SK-N-SH (cell line): Measurements from ENCODE around the gene SH3BP5L. TPM values are rescaled to one million over a fixed set of nuclear protein-coding genes. Genes with fewer than 3 reads are reported as not detected.

Experiments
- CTCF ChIA-PET: fragments of 300-600, 350-600 bp; formaldehyde crosslinking; extraction: SDS; loops from one replicate; lab custom pipeline; 2021; lab: Yijun Ruan, JAX
- POLR2A ChIA-PET: fragments of 350-600 bp; sonication (Branson Sonifier 250); formaldehyde crosslinking; extraction: SDS; loops from one replicate; lab custom pipeline; 2020; ENCODE audit warnings: antibody characterized with exemption, inconsistent platforms; lab: Yijun Ruan, JAX
- DNase-seq: peaks from one replicate; pipeline ENCODE4 v3.0.0; 2012
- H2AFZ ChIP-seq: fragments of 200-600 bp; sonication (generic); 2 replicates; pipeline ENCODE4 v1.8.1; 2016; ENCODE audit warnings: antibody characterized with exemption, mild to moderate bottlenecking, low read depth
- H3F3A ChIP-seq: fragments of 200-600 bp; sonication (generic); replicated peaks from 2 replicates; pipeline ENCODE3; 2016; ENCODE audit warnings: antibody characterized with exemption, mild to moderate bottlenecking; ENCODE audit not compliant: insufficient read depth
- H3K27ac ChIP-seq, 2 experiments: fragments of 200-500 bp in 1 of 2; fragments of 200-600 bp in 1 of 2; sonication (Bioruptor generic) in 1 of 2; sonication (generic), shearing (Covaris generic) in 1 of 2; 2 replicates each; pipeline versions ENCODE4 v1.5.1 to v1.6.1; 2014 to 2016; ENCODE audit warnings: low read depth in 2 of 2, inconsistent platforms in 1 of 2, low read length in 1 of 2, mild to moderate bottlenecking in 1 of 2, mixed read lengths in 1 of 2
- H3K27me3 ChIP-seq: fragments of 200-600 bp; sonication (generic), shearing (Covaris generic); 2 replicates; pipeline ENCODE4 v1.6.1; 2016; ENCODE audit warnings: mixed run types; ENCODE audit not compliant: insufficient read depth
- H3K36me3 ChIP-seq, 2 experiments: fragments of 200-500 bp in 1 of 2; fragments of 200-600 bp in 1 of 2; sonication (Bioruptor generic) in 1 of 2; sonication (generic) in 1 of 2; replicated peaks in 1 of 2; 2 replicates each; pipeline versions ENCODE3 to v1.5.1; 2014 to 2016; ENCODE audit warnings: low read length in 1 of 2, mild to moderate bottlenecking in 1 of 2; ENCODE audit not compliant: insufficient read depth in 2 of 2, control insufficient read depth in 1 of 2
- H3K4me1 ChIP-seq, 2 experiments: fragments of 200-500 bp in 1 of 2; fragments of 200-600 bp in 1 of 2; sonication (Bioruptor generic) in 1 of 2; sonication (generic), shearing (Covaris generic) in 1 of 2; 2 replicates each; pipeline versions ENCODE4 v1.5.1 to v1.6.1; 2014 to 2016; ENCODE audit warnings: low read depth in 1 of 2, low read length in 1 of 2, mixed run types in 1 of 2; ENCODE audit not compliant: insufficient read depth in 2 of 2, control insufficient read depth in 1 of 2
- H3K4me2 ChIP-seq: fragments of 200-600 bp; sonication (generic), shearing (Covaris generic); 2 replicates; pipeline ENCODE4 v1.6.1; 2017; ENCODE audit warnings: mixed run types
- H3K4me3 ChIP-seq, 2 experiments: fragments of 200-500 bp in 1 of 2; fragments of 200-600 bp in 1 of 2; sonication (Bioruptor generic) in 1 of 2; sonication (generic), shearing (Covaris generic) in 1 of 2; 2 replicates each; pipeline versions ENCODE4 v1.5.1 to v1.8.1; 2014 to 2016; ENCODE audit warnings: low read depth in 2 of 2, inconsistent platforms in 1 of 2, low read length in 1 of 2, mild to moderate bottlenecking in 1 of 2, mixed read lengths in 1 of 2, moderate library complexity in 1 of 2
- H3K79me2 ChIP-seq: fragments of 200-600 bp; sonication (generic); 2 replicates; pipeline ENCODE4 v1.8.1; 2017; ENCODE audit warnings: mild to moderate bottlenecking; ENCODE audit not compliant: insufficient read depth
- H3K9ac ChIP-seq: fragments of 200-600 bp; sonication (generic); 2 replicates; pipeline ENCODE4 v1.6.1; 2017; ENCODE audit warnings: mixed run types
- H3K9me2 ChIP-seq: fragments of 200-600 bp; sonication (generic); 2 replicates; pipeline ENCODE4 v1.6.1; 2017; ENCODE audit warnings: mixed run types
- H3K9me3 ChIP-seq: fragments of 200-600 bp; sonication (generic); 2 replicates; pipeline ENCODE4 v1.6.1; 2017; ENCODE audit warnings: mixed run types, mild to moderate bottlenecking, moderate library complexity
- H4K20me1 ChIP-seq: fragments of 200-600 bp; sonication (generic); 2 replicates; pipeline ENCODE4 v1.6.1; 2017; ENCODE audit warnings: mild to moderate bottlenecking, mixed run types; ENCODE audit not compliant: insufficient read depth
- EP300 ChIP-seq, 2 experiments: IDR thresholded peaks; 2 replicates each; pipeline versions ENCODE4 v1.4.0 to v1.6.1; 2012; ENCODE audit warnings: borderline replicate concordance in 1 of 2, low read depth in 1 of 2, low read length in 1 of 2
- EZH2phosphoT487 ChIP-seq: fragments of 200-600 bp; sonication (generic); IDR thresholded peaks from 2 replicates; pipeline ENCODE4 v1.6.1; 2017; ENCODE audit warnings: low read depth, mixed run types, mild to moderate bottlenecking, antibody characterized with exemption, moderate library complexity, borderline replicate concordance
- FOSL2 ChIP-seq: IDR thresholded peaks from 2 replicates; pipeline ENCODE4 v1.4.0; 2012; ENCODE audit warnings: low read depth, mild to moderate bottlenecking, moderate library complexity, borderline replicate concordance
- FOXJ3 ChIP-seq: sonication (generic); formaldehyde crosslinking; IDR thresholded peaks from 2 replicates; pipeline ENCODE4 v1.5.1; 2020; ENCODE audit warnings: mild to moderate bottlenecking, missing genetic modification reagents
- JUND ChIP-seq: IDR thresholded peaks from 2 replicates; pipeline ENCODE4 v1.4.0; 2012
- MEF2A ChIP-seq: IDR thresholded peaks from 2 replicates; pipeline ENCODE4 v1.4.0; 2012; ENCODE audit warnings: low read depth, borderline replicate concordance
- NFIC ChIP-seq: IDR thresholded peaks from 2 replicates; pipeline ENCODE4 v1.4.0; 2012; ENCODE audit warnings: borderline replicate concordance
- NRF1 ChIP-seq: IDR thresholded peaks from 2 replicates; pipeline ENCODE4 v1.6.1; 2012; ENCODE audit warnings: low read depth, mild to moderate bottlenecking, low read length
- RCOR1 ChIP-seq: fragments of 150-350 bp; IDR thresholded peaks from 2 replicates; pipeline ENCODE4 v1.6.1; 2017; ENCODE audit warnings: antibody characterized with exemption, low read length
- RFX5 ChIP-seq: IDR thresholded peaks from 2 replicates; pipeline ENCODE4 v1.6.1; 2012; ENCODE audit warnings: mild to moderate bottlenecking, improper control_type of control experiment, low read length
- SIN3A ChIP-seq: IDR thresholded peaks from 2 replicates; pipeline ENCODE4 v1.6.1; 2012; ENCODE audit warnings: low read depth, mild to moderate bottlenecking, low read length, moderate library complexity, borderline replicate concordance
- SMC3 ChIP-seq: IDR thresholded peaks from 2 replicates; pipeline ENCODE4 v1.6.1; 2012; ENCODE audit warnings: low read depth, low read length, improper control_type of control experiment
- TEAD4 ChIP-seq: IDR thresholded peaks from 2 replicates; pipeline ENCODE4 v1.4.0; 2012; ENCODE audit warnings: mild to moderate bottlenecking, borderline replicate concordance; ENCODE audit not compliant: insufficient read depth
- WGBS: methylation state at CpG from one replicate; pipeline ENCODE4 v1.1.6; 2017; ENCODE audit warnings: low lambda C conversion rate; 5-methylcytosine and 5-hydroxymethylcytosine counted together
- polyA plus RNA-seq, 3 experiments: library from polyadenylated mRNA; depleted of rRNA; stranded (reverse); fragments of >200 nt; gene quantifications; 2 replicates each; pipeline ENCODE4 v1.2.3, GENCODE V29; 2012
- TF ChIP-seq, protein P1 (sequence below): fragments of 150-350 bp; IDR thresholded peaks from 2 replicates; pipeline ENCODE4 v1.6.1; 2017; ENCODE audit warnings: antibody characterized with exemption, low read length, low read depth, borderline replicate concordance
- TF ChIP-seq, protein P2 (sequence below): fragments of 150-350 bp; IDR thresholded peaks from 2 replicates; pipeline ENCODE4 v1.6.1; 2016; ENCODE audit warnings: mild to moderate bottlenecking, low read depth, low read length

SH3BP5L gene
- polyA plus RNA-seq, 1 of the 3 experiments (the other 2 are of a cell fraction): 32.1 TPM

DNA sequence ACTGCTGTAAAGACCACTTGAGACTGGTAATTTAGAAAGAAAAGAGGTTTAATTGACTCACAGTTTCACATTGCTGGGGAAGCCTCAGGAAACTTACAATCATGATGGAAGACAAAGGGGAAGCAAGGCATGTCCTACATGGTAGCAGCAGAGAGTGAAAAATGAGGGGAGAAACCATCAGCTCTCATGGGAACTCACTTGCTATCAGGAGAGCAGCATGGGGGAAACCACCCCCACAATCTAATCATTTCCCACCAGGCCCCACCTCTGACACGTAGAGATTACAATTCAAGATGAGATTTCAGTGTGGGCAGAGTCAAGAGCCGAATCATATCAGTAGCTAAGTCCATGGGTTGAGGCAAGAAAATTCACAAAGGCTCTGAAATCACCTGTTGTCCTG lies 46.4 kb downstream of the SH3BP5L start:
- 0% methylated on average over 2 of the region's 2 CpGs for WGBS
- Histone ChIP-seq H3K9me2 (no peaks in the 10 kb centered on the region), H3K4me1 (peaks cover 0 to 6% of the 10 kb centered on the region in 2 experiments; a peak in 1 of 4 replicates)

DNA sequence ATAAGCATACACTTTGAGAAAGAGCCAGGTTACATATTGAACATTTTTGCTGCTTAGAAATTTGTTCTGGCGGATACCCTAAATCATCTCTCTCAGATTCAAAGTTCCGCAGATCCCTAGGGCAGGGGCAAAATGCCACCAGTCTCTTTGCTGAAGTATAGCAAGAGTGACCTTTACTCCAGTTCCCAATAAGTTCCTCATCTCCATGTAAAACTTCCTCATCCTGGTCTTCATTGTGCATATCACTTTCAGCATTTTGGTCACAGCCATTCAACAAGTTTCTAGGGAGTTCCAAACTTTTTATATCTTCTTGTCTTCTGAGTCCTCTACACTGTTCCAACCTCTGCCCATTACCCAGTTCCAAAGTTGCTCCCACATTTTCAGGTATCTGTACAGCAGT lies 46.8 kb downstream of the SH3BP5L start:
- no peaks in the 10 kb centered on the region for H3K9me3 ChIP-seq
- H3K36me3 ChIP-seq: no peaks in the 10 kb centered on the region
- no peaks in the 10 kb centered on the region for H4K20me1 ChIP-seq
- no peaks in the 10 kb centered on the region for H3K79me2 ChIP-seq
- H2AFZ ChIP-seq: no peak overlapping the region
- no peak for DNase-seq
- peaks cover 19% of the 10 kb centered on the region for H3K27me3 ChIP-seq
- no peak overlapping the region for H3K4me2 ChIP-seq
- H3K27ac ChIP-seq: no peak overlapping the region
- 2% methylated on average over 2 of the region's 2 CpGs for WGBS
- H3K9ac ChIP-seq: no peak overlapping the region
- H3K4me1 ChIP-seq: peaks cover 0 to 6% of the 10 kb centered on the region in 2 experiments; a peak in 1 of 4 replicates
- ChIA-PET CTCF (interaction anchor here (0.6 kb wide), 1 partner anchor 16 kb away, joined by 3 read pairs; no protein-coding TSS in a partner anchor), POLR2A (no interaction called here)
- TF ChIP-seq NFIC: no peak
- no peak for TF ChIP-seq FOXJ3 (CRISPR knock-in tag)
- no peak for TF ChIP-seq NRF1
- TF ChIP-seq EP300 (IDR thresholded peaks at IDR 0.05; ENCODE audit: borderline replicate concordance in 1 of 2, low read depth in 1 of 2, low read length in 1 of 2): no peak
- TF ChIP-seq JUND: no peak
- TF ChIP-seq, protein P1, sequence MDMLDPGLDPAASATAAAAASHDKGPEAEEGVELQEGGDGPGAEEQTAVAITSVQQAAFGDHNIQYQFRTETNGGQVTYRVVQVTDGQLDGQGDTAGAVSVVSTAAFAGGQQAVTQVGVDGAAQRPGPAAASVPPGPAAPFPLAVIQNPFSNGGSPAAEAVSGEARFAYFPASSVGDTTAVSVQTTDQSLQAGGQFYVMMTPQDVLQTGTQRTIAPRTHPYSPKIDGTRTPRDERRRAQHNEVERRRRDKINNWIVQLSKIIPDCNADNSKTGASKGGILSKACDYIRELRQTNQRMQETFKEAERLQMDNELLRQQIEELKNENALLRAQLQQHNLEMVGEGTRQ: no peak
- no peak for TF ChIP-seq FOSL2
- no peak for TF ChIP-seq EZH2phosphoT487
- TF ChIP-seq, protein P2, sequence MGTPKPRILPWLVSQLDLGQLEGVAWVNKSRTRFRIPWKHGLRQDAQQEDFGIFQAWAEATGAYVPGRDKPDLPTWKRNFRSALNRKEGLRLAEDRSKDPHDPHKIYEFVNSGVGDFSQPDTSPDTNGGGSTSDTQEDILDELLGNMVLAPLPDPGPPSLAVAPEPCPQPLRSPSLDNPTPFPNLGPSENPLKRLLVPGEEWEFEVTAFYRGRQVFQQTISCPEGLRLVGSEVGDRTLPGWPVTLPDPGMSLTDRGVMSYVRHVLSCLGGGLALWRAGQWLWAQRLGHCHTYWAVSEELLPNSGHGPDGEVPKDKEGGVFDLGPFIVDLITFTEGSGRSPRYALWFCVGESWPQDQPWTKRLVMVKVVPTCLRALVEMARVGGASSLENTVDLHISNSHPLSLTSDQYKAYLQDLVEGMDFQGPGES: no peak
- no peak for TF ChIP-seq RCOR1
- no peak for TF ChIP-seq TEAD4
- TF ChIP-seq RFX5: no peak
- TF ChIP-seq SMC3: no peak
- TF ChIP-seq, all 33 proteins: peak for 0
- H3K9me2 ChIP-seq: no peaks in the 10 kb centered on the region
- no peaks in the 10 kb centered on the region for H3F3A ChIP-seq
- H3K4me3 ChIP-seq: no peak overlapping the region

More for the DNA sequence above, 46.4 kb downstream of the SH3BP5L start:
- no peaks in the 10 kb centered on the region for H3K9me3 ChIP-seq
- H3K36me3 ChIP-seq: no peaks in the 10 kb centered on the region
- no peak overlapping the region for H3K4me2 ChIP-seq
- POLR2A ChIA-PET: no interaction called here
- no peak overlapping the region for H3K9ac ChIP-seq
- H3K79me2 ChIP-seq: no peaks in the 10 kb centered on the region
- H2AFZ ChIP-seq: no peak overlapping the region
- CTCF ChIA-PET: interaction anchor here (0.6 kb wide), 2 partner anchors 16 to 26 kb away, joined by 3 read pairs; no protein-coding TSS in a partner anchor
- no peak overlapping the region for H3K4me3 ChIP-seq
- no peak overlapping the region for H3K27ac ChIP-seq
- H3K27me3 ChIP-seq: peaks cover 16% of the 10 kb centered on the region
- TF ChIP-seq SIN3A (no peak), MEF2A (no peak)
- TF ChIP-seq, protein P2: no peak
- TF ChIP-seq, all 33 proteins: peak for 0
- Histone ChIP-seq H4K20me1 (no peaks in the 10 kb centered on the region), H3F3A (no peaks in the 10 kb centered on the region)
- no peak for DNase-seq
